Measurements from ENCODE around the gene SPATS2.

- TF ChIP-seq CTCF (conservative IDR thresholded peaks at IDR 0.05) (no peak), ZFX (IDR thresholded peaks at IDR 0.05) (no peak)
These were observed 129.4 kb downstream of the SPATS2 start for GRCh38 chr12:49496417-49497360.

Data from C4-2B (cell line).